GM12872 (cell line): ENCODE measurements around the gene UNC45B.

Source experiments
- CTCF ChIP-seq: IDR thresholded peaks from 3 replicates; pipeline ENCODE4 v1.5.1; 2011; ENCODE audit warnings: low read depth, mild to moderate bottlenecking, low read length, moderate library complexity; ENCODE audit not compliant: insufficient read depth

UNC45B gene

GRCh38 chr17:35146214-35146833 is 1.3 kb upstream of the UNC45B start:
- TF ChIP-seq CTCF, result no peak

- TF ChIP-seq CTCF, result no peak
Measured at GRCh38 chr17:35148144-35148543, 527 bp downstream of the UNC45B start.

- TF ChIP-seq CTCF, result no peak
Measured at GRCh38 chr17:35149941-35150340, 2.3 kb downstream of the UNC45B start.

- TF ChIP-seq CTCF, result no peak
Measured at GRCh38 chr17:35152421-35153140, 5.0 kb downstream of the UNC45B start.

GRCh38 chr17:35154196-35155165 is 6.9 kb downstream of the UNC45B start:
- no peak for TF ChIP-seq CTCF

- TF ChIP-seq CTCF, result no peak
Measured at GRCh38 chr17:35155246-35155645, 7.6 kb downstream of the UNC45B start.

- TF ChIP-seq CTCF, result no peak
Measured at GRCh38 chr17:35159940-35160339, 12.3 kb downstream of the UNC45B start.
